Activated CD4-positive, CD25-positive, alpha-beta regulatory T cell treated with anti-CD3 and anti-CD28 coated beads, Interleukin-2, amount 50 U/mL, for 16 hours (primary cell): ENCODE measurements around the gene MSI2.

ENCODE experiments used
- DNase-seq: peaks from one replicate; pipeline ENCODE4 v3.0.0-alpha.2; 2020; ENCODE audit warnings: low read depth, low spot score

Gene MSI2

GRCh38 chr17:57432507-57433277, 176.4 kb downstream of the MSI2 start:
- DNase-seq: no peak

GRCh38 chr17:57433452-57433851, 177.1 kb downstream of the MSI2 start:
- DNase-seq: no peak

- DNase-seq: no peak
Measured at GRCh38 chr17:57434361-57434760, 178.0 kb downstream of the MSI2 start.

GRCh38 chr17:57436565-57436964, 180.2 kb downstream of the MSI2 start:
- DNase-seq: no peak

GRCh38 chr17:57438066-57438731, 181.9 kb downstream of the MSI2 start:
- no peak for DNase-seq

GRCh38 chr17:57439651-57440050, 183.3 kb downstream of the MSI2 start:
- no peak for DNase-seq

- DNase-seq: peak; percentile 50
Measured at GRCh38 chr17:57440522-57441269, 184.4 kb downstream of the MSI2 start.

GRCh38 chr17:57441270-57441600, 184.9 kb downstream of the MSI2 start:
- no peak for DNase-seq

- no peak for DNase-seq
Measured at GRCh38 chr17:57442401-57442823, 186.1 kb downstream of the MSI2 start.

GRCh38 chr17:57442914-57443571, 186.7 kb downstream of the MSI2 start:
- peak; percentile 30 for DNase-seq

GRCh38 chr17:57443781-57444180, 187.5 kb downstream of the MSI2 start:
- DNase-seq: no peak

GRCh38 chr17:57444682-57445450, 188.5 kb downstream of the MSI2 start:
- no peak for DNase-seq

GRCh38 chr17:57445772-57446472, 189.6 kb downstream of the MSI2 start:
- DNase-seq: no peak

GRCh38 chr17:57447357-57447989, 191.2 kb downstream of the MSI2 start:
- no peak for DNase-seq

GRCh38 chr17:57447990-57448758, 191.9 kb downstream of the MSI2 start:
- DNase-seq: no peak

- no peak for DNase-seq
Measured at GRCh38 chr17:57448759-57449283, 192.5 kb downstream of the MSI2 start.

- DNase-seq: no peak
Measured at GRCh38 chr17:57451191-57451590, 194.9 kb downstream of the MSI2 start.

GRCh38 chr17:57451643-57452042, 195.3 kb downstream of the MSI2 start:
- DNase-seq: no peak

GRCh38 chr17:57453841-57454425, 197.6 kb downstream of the MSI2 start:
- DNase-seq: no peak
